Nephron progenitor cell (in vitro differentiated cells): ENCODE results near the gene SF3A2.

Experiments used
- DNase-seq: peaks from one replicate; pipeline ENCODE4 v3.0.0; 2021
- H3K27ac Mint-ChIP-seq: 2 replicates; pipeline ENCODE4 v1.8.0; 2021; ENCODE audit warnings: mild to moderate bottlenecking, moderate library complexity, mixed read lengths
- H3K27me3 Mint-ChIP-seq: 2 replicates; pipeline ENCODE4 v1.8.0; 2021; ENCODE audit warnings: mild to moderate bottlenecking, low read depth, mixed read lengths; ENCODE audit not compliant: poor library complexity
- H3K36me3 Mint-ChIP-seq: 2 replicates; pipeline ENCODE4 v1.8.0; 2021; ENCODE audit warnings: low read depth, mixed read lengths
- H3K4me1 Mint-ChIP-seq: 2 replicates; pipeline ENCODE4 v1.8.0; 2021; ENCODE audit warnings: mixed read lengths
- H3K4me3 Mint-ChIP-seq: 2 replicates; pipeline ENCODE4 v1.8.0; 2021; ENCODE audit warnings: mild to moderate bottlenecking, moderate library complexity, mixed read lengths
- H3K9me3 Mint-ChIP-seq: 2 replicates; pipeline ENCODE4 v1.8.0; 2021; ENCODE audit warnings: mild to moderate bottlenecking, moderate library complexity, mixed read lengths
- TF ChIP-seq, protein P1 (sequence below): fragments of 200-600 bp; sonication (generic); IDR thresholded peaks from 2 replicates; pipeline ENCODE4 v1.5.0; 2021; ENCODE audit warnings: antibody characterized with exemption

Gene SF3A2

DNA sequence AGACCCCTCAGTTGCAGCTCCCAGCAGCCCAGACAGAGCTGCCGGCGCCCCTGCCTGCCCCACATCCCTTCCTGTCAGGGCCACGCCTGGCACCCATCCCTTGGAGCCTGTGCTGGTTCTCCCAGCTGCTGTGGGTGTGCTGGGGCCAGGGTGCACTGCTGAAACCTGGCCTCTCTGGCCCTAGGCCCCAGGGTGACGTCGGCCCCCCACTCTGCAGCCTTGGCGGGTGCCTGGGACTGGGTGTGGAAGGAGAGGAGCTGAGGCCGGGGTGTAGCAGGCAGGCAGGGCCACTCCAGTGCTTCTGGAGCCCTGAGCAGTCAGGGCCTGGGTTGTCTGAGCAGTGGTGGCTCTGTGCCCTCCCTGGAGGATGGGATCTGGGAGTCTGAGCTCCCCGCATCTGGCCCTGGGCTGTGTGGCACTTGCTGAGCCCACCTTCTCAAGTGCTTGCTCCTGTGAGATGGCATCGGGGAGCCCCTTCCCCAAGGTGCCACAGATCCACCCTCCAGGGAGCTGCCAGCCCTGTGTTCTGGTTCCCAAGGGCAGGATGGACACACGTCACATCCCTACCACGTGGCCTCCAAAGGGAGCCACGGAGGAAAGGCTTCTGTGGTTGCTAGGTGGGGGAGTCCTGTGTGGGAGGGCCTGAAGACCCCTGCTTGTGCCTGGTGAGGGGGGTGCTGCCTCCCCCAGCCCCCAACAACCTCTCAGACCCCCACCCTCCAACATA is 5.7 kb upstream of the SF3A2 start:
- H3K4me1 Mint-ChIP-seq, result peaks cover 13% of the 10 kb centered on the region
- no peaks in the 10 kb centered on the region for H3K27me3 Mint-ChIP-seq
- no peak for DNase-seq
- H3K4me3 Mint-ChIP-seq, result no peak overlapping the region
- peak overlapping the region; percentile 42 for H3K27ac Mint-ChIP-seq
- peaks cover 4% of the 10 kb centered on the region for H3K36me3 Mint-ChIP-seq
- TF ChIP-seq, protein P1, sequence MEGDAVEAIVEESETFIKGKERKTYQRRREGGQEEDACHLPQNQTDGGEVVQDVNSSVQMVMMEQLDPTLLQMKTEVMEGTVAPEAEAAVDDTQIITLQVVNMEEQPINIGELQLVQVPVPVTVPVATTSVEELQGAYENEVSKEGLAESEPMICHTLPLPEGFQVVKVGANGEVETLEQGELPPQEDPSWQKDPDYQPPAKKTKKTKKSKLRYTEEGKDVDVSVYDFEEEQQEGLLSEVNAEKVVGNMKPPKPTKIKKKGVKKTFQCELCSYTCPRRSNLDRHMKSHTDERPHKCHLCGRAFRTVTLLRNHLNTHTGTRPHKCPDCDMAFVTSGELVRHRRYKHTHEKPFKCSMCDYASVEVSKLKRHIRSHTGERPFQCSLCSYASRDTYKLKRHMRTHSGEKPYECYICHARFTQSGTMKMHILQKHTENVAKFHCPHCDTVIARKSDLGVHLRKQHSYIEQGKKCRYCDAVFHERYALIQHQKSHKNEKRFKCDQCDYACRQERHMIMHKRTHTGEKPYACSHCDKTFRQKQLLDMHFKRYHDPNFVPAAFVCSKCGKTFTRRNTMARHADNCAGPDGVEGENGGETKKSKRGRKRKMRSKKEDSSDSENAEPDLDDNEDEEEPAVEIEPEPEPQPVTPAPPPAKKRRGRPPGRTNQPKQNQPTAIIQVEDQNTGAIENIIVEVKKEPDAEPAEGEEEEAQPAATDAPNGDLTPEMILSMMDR, result no peak
- no peaks in the 10 kb centered on the region for H3K9me3 Mint-ChIP-seq

DNA sequence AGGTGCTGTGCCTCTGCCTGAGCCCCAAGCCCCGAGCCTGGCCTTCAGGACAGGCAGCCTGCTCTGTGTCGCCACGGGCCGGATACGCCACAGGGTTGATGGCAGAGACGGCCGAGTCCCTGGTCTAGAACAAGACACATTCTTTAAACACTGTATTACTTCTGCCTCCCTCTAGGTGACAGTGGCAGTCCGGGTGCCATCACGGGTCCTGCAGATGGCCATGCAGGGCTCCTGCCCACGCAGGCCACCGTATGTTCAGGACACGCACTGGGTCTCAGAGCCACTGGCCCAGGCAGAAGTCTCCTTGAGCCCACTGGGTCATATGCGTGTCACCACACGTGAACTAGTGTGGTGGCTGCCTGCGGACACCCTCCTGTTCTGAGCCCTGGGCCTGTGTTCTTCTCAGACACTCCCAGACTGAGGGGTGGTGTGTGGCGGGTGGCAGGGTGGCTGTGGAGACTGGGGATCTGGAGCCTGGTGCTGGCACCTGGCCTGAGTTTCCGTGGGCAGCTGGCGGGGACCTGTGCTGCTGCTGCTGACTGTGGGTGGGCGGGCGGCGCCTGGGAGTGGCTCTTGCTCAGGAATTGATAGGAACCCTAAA is 4.9 kb upstream of the SF3A2 start:
- no peak for DNase-seq

DNA sequence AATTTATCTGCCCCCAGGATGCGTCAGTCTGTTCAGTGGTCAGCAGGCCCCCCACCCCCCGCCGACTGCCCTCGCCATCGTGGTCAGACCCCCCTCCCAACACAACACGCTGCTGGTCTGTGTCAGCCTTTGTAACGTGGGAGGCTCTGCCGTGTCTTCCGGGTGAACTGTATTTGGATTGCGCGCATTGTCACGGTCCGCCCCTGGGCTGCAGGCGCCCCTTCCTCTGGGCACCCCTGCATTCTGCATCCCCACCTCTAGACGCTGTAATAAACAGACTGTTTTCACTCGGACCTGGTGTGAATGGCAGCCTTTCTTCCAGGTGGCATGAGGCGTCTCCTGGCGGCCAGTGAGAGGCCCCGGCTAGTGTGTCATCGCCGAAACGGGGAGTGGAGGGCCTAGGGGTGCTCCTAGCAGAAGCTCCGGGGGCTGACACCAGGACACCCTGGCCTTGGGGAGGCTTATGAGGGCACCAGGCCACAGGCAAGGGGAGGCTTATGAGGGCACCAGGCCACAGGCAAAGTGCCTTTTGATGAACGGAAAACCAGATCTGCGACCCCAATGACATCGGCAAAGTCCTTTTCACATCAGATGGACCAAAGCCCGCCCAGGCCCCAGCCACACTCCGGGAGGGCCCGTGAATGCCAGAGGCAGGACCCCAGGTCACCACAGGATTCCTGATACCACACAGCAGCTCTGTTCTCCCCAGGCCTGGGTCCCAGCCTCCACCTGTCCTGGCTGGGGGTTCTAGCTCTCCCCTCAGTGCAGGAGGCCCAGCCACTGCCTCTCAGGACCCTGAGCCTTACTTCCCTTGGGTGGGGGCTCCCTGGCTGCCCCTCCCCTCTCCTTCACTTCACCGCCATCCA is 4.1 kb upstream of the SF3A2 start:
- TF ChIP-seq, protein P1, result no peak
- H3K27me3 Mint-ChIP-seq, result no peaks in the 10 kb centered on the region
- H3K27ac Mint-ChIP-seq, result peak overlapping the region; percentile 71
- peaks cover 24% of the 10 kb centered on the region for H3K4me1 Mint-ChIP-seq
- no peak for DNase-seq
- no peak overlapping the region for H3K4me3 Mint-ChIP-seq
- no peaks in the 10 kb centered on the region for H3K9me3 Mint-ChIP-seq
- H3K36me3 Mint-ChIP-seq, result peaks cover 4% of the 10 kb centered on the region

More for the DNA sequence above, 4.9 kb upstream of the SF3A2 start:
- H3K36me3 Mint-ChIP-seq, result peaks cover 4% of the 10 kb centered on the region
- H3K27ac Mint-ChIP-seq, result peak overlapping the region; percentile 42
- H3K4me1 Mint-ChIP-seq, result peaks cover 19% of the 10 kb centered on the region
- H3K4me3 Mint-ChIP-seq, result no peak overlapping the region
- TF ChIP-seq, protein P1, result no peak
- no peaks in the 10 kb centered on the region for H3K9me3 Mint-ChIP-seq
- no peaks in the 10 kb centered on the region for H3K27me3 Mint-ChIP-seq

DNA sequence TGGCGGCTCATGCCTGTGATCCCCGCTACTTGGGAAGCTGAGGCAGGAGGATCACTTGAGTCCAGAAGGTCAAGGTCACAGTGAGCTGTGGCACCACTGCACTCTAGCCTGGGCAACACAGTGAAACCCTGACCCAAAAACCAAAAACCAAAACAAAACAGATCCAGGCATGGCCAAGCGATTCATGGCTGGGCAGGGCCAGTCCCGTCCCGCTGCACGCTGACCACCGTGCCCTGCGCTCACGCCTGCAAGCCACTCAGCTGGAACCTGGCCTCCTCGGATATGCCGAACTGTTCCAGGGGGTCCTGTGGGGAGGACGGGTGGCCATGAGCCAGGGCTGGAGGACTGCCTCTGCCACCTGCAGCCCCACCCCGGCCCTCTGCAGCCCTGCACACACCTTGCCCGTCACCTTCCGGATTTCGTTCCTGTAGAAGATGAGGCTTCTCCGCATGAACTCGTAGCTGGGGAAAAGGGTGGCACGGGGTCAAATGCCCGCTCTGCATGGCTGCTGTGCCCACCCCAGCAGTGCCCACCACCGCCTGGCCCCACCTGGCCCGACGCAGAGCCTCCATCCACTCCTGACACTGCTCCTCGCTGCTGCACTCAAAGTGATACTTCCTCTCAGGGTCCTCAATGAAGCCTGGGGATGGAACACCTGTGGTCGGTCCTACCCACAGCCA is 2.9 kb upstream of the SF3A2 start:
- DNase-seq, result no peak
- H3K4me3 Mint-ChIP-seq, result peak overlapping the region; percentile 89
- TF ChIP-seq, protein P1, result no peak
- H3K9me3 Mint-ChIP-seq, result no peaks in the 10 kb centered on the region
- no peaks in the 10 kb centered on the region for H3K27me3 Mint-ChIP-seq
- peaks cover 10% of the 10 kb centered on the region for H3K36me3 Mint-ChIP-seq
- H3K27ac Mint-ChIP-seq, result peak overlapping the region; percentile 48
- H3K4me1 Mint-ChIP-seq, result peaks cover 36% of the 10 kb centered on the region

DNA sequence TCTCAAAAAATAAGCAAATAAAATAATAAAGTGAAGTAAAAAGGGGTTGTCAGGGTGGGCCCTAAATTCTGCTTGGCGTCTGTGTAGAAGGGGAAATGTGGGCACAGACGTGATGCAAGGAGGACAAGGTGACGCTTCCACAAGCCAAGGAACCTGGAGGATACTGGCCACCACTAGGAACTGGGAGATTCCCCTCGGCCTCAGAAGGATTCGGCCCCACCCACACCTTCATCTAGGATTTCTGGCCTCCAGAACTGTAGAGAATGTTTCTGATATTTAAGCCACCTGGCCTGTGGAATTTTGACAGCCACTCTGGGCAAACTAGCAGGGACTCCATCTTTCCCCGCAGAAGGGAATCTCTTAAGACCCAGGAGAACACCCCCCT is 1.6 kb upstream of the SF3A2 start:
- Mint-ChIP-seq H3K4me1 (peaks cover 48% of the 10 kb centered on the region), H3K36me3 (peaks cover 17% of the 10 kb centered on the region), H3K4me3 (peak overlapping the region; percentile 89), H3K9me3 (no peaks in the 10 kb centered on the region), H3K27ac (no peak overlapping the region), H3K27me3 (no peaks in the 10 kb centered on the region)
- no peak for DNase-seq
- TF ChIP-seq, protein P1, result no peak
